LNCAP (cell line): Measurements from ENCODE around the gene ANKRD13C.

Experiments
- CTCF ChIP-seq: fragments of 450-650 bp; IDR thresholded peaks from 2 replicates; pipeline ENCODE4 v1.5.1; 2017; ENCODE audit warnings: mild to moderate bottlenecking

Gene ANKRD13C

GRCh38 chr1:70348399-70349165 is 5.9 kb downstream of the ANKRD13C start:
- no peak for TF ChIP-seq CTCF

- no peak for TF ChIP-seq CTCF
These were observed 18.5 kb downstream of the ANKRD13C start for GRCh38 chr1:70336050-70336449.

DNA sequence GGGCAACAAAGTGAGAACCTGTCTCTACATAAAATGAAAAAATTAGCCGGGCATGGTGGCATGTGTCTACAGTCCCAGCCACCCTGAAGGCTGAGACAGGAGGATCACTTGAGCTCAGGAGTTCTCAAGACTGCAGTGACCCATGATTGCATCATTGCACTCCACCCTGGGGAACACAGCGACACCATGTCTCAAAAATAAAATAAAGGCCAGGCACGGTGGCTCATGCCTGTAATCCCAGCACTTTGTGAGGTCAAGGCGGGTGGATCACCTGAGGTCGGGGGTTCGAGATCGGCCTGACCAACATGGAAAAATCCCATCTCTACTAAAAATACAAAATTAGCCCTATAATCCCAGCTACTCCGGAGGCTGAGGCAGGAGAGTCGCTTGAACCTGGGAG is 20.1 kb downstream of the ANKRD13C start:
- TF ChIP-seq CTCF: no peak

DNA sequence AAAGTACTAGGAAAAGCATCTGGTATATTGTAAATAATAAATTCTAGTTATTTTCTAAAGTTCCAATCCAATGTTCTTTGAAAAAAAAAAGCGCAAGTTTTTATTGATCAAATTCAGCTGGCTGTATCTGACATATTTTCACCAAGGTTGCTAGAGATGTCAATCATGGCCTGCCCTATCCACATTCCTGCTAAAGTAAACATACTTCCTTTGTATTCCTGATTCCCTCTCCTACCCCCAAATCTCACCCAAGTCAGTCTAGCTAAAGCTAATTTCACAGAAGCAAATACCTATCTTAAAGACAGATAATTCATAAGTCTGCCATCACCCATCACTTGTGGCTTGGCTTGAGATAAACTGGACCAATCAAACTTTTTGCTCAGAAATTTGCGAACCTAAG is 21.3 kb downstream of the ANKRD13C start:
- TF ChIP-seq CTCF: no peak

GRCh38 chr1:70331962-70332361 is 22.6 kb downstream of the ANKRD13C start:
- TF ChIP-seq CTCF: no peak

DNA sequence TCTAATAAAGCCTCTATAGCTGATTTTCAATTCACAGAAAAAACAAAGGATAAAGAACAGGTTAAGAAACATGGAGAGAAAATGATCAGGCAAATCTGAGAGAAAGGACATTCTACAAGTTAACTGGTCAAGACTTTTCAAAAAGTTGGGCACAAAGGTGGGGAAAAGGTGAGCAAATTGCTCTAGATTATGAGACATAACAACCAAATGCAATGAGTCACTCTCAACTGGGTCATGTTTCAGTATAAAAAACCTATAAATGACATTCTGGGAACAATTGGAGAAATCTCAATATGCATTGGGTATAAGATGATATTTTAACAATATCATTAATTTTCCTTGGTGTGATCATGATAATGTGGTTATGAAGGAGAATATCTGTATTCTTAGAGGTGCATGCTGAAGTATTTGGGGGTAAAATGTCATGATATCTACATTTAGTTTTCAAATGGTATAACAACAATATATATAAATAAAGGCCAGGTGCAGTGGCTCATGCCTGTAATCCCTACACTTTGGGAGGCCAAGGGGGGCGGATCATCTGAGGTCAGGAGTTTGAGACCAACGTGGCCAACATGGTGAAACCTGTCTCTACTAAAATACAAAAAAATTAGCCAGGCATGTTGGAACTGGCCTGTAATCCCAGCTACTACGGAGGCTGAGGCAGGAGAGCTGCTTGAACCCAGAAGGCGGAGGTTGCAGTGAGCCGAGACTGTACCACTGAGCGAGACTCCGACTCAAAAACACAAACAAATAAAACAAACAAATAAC is 27.0 kb downstream of the ANKRD13C start:
- no peak for TF ChIP-seq CTCF

DNA sequence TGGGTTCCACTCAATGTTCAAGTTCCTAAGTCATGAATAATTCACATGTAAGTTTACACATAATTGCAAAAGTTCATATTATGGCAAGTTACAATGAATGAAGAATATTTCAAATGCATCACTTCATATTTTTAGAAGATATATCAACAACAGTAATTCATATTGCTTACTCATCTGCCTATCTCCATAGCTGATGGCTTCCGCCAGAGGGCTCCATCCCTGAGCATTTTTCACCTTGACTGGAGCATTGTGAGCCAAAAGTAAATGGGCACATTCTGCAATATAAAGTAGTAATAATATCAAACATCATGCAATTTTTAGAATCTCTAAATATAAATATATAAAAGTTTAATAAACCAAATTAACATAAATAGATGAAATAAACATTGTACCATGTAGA is 29.8 kb downstream of the ANKRD13C start:
- no peak for TF ChIP-seq CTCF
